ENCODE results near the gene ZG16B.

ZG16B gene

GRCh38 chr16:2829501-2830354, at the start of gene ZG16B:
Gene ZG16B (plus strand): TSS chr16:2830303. CDS start chr16:2830442, 139 bp downstream.
- DNase-seq (ENCODE audit: low read depth) = no peak

- no peak for DNase-seq (ENCODE audit: low read depth)
Measured at GRCh38 chr16:2782583-2783351, 47.3 kb upstream of the ZG16B start.

- no peak for DNase-seq (ENCODE audit: low read depth)
Measured at GRCh38 chr16:2783581-2784357, 46.3 kb upstream of the ZG16B start.

GRCh38 chr16:2784358-2785100, 45.6 kb upstream of the ZG16B start:
- no peak for DNase-seq (ENCODE audit: low read depth)

GRCh38 chr16:2785101-2785991, 44.8 kb upstream of the ZG16B start:
- DNase-seq (ENCODE audit: low read depth) = no peak

GRCh38 chr16:2786061-2786825, 43.9 kb upstream of the ZG16B start:
- no peak for DNase-seq (ENCODE audit: low read depth)

GRCh38 chr16:2786826-2787151, 43.3 kb upstream of the ZG16B start:
- DNase-seq (ENCODE audit: low read depth) = no peak

- no peak for DNase-seq (ENCODE audit: low read depth)
Measured at GRCh38 chr16:2787406-2787805, 42.7 kb upstream of the ZG16B start, which contains the start of gene PRSS33. Gene PRSS33 (minus strand): TSS chr16:2787560. CDS start chr16:2786547, 1,013 bp downstream.

GRCh38 chr16:2787961-2788360, 42.1 kb upstream of the ZG16B start:
- DNase-seq (ENCODE audit: low read depth) = no peak

GRCh38 chr16:2790631-2791030, 39.5 kb upstream of the ZG16B start:
- no peak for DNase-seq (ENCODE audit: low read depth)

- DNase-seq (ENCODE audit: low read depth) = no peak
Measured at GRCh38 chr16:2791174-2791573, 38.9 kb upstream of the ZG16B start.

- no peak for DNase-seq (ENCODE audit: low read depth)
Measured at GRCh38 chr16:2792940-2793339, 37.2 kb upstream of the ZG16B start.

GRCh38 chr16:2795395-2796143, 34.5 kb upstream of the ZG16B start:
- DNase-seq (ENCODE audit: low read depth) = no peak

- no peak for DNase-seq (ENCODE audit: low read depth)
Measured at GRCh38 chr16:2798723-2799204, 31.3 kb upstream of the ZG16B start.

GRCh38 chr16:2799205-2799858, 30.8 kb upstream of the ZG16B start:
- no peak for DNase-seq (ENCODE audit: low read depth)

- DNase-seq (ENCODE audit: low read depth) = no peak
Measured at GRCh38 chr16:2799859-2800226, 30.3 kb upstream of the ZG16B start.

GRCh38 chr16:2803545-2804195, 26.4 kb upstream of the ZG16B start:
- no peak for DNase-seq (ENCODE audit: low read depth)

GRCh38 chr16:2804728-2805127, 25.4 kb upstream of the ZG16B start:
- DNase-seq (ENCODE audit: low read depth) = no peak

All from activated T-cell treated with anti-CD3 and anti-CD28 coated beads for 1 hour (primary cell).